GM19455 (cell line): ENCODE results near the gene PAMR1.
"Not testable (repeated sequence)": the region's sequence is repeated elsewhere in the genome, so short reads cannot be mapped to it uniquely, and the experiment has no call there.

ENCODE experiments used
- ATAC-seq: cut with Tn5 transposase; IDR thresholded peaks from one replicate; pipeline ENCODE4 v1.9.1; 2021; ENCODE audit not compliant: unreplicated experiment

The PAMR1 gene

GRCh38 chr11:35525501-35526175, at the start of gene PAMR1:
PAMR1 (minus strand) TSS chr11:35525616; CDS start chr11:35525585, 31 bp downstream.
- ATAC-seq = no peak

- no peak for ATAC-seq
These were observed 46.3 kb upstream of the PAMR1 start for GRCh38 chr11:35571696-35572095.

GRCh38 chr11:35567737-35568465, 42.5 kb upstream of the PAMR1 start:
- no peak for ATAC-seq

DNA sequence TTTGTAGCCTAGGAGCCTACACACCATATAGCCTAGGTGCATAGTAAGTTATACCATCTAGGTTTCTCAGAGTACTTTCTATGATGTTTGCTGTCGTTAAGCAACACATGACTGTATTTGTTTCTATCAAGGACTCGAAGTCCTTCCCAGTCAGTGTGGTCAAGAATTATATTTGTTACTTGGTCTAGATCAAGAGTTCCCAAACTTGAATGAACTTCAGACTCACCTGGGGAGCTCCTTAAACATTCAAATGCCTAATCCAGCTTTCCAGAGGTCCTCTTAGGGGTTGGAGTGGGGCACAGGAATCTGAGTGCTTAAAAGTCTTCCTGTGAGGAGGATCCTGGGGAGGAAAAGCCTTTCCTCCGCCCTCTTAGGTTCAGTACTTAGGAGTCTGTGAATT, 41.5 kb upstream of the PAMR1 start:
- ATAC-seq = no peak

- no peak for ATAC-seq
These were observed 40.8 kb upstream of the PAMR1 start for GRCh38 chr11:35566181-35566580.

DNA sequence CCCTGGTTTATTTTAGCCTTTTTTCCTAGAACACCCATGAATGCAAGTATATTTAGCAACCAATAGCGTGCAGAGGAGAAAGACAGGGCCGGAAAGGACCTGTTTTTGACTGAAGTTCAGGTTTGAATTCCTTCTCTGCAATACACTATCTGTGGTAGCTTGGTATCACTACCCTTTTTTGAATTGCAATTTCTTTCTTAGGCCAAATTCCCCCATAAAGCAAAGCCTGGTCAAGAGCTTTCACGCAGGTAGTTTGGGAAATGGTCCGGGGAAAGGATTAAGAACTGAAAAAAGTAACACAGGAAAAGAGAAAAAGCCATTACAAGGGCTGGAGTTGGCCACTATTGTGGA, 38.8 kb upstream of the PAMR1 start:
- ATAC-seq = no peak

DNA sequence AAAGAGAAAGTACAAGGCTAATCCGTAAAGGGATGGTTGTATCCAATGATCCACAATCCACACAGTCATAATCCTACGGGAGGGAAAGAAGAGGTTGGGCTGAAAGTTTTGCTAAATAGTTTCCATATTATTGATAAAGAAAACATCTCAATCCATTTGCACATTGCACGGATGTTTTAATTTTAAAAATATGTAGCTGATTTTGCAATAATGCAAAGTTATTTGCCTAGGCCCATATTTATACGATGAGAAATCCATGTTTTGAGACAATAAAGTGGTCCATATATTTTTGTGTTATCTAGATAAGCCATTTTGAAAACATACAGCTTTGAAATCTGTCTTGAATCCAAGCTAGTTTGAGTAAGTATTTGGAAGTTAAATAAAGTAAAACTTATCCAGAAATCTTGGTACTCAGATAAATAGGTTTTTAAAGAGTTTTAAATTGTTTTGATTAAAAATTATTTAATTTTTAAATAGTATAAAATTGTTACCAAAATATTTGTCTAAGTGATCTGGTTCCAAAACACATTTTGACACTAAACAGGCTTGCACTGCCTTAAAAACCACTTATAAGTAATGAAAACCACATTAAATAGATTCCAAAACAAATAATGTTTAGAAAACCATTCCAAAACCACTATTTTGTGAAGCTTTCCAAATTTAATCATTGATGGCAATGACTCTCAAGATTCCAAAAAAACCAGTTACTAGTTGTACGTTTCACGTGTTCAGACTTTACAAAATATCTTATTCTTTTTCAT, 38.2 kb upstream of the PAMR1 start:
- ATAC-seq = no peak

- no peak for ATAC-seq
These were observed 34.5 kb upstream of the PAMR1 start for GRCh38 chr11:35559949-35560348.

DNA sequence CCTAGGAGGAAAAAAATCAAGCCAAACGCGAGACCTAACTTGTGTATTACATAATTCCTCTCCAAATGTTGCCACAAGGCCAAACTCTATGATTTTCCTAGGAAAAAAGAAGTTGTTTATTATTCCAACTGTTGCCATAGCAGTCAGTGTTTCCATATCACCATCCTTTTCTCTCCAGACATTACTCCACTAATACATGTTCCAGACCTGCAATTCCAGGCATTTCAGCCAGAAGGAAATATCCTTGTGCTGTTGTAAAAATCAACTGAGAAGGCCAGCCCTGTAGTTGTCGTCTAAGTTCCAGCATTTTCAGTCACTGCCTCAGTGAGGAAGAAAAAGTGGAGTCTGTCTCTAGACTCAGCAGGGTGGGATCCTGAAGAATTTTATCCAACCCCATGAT, 33.1 kb upstream of the PAMR1 start:
- no peak for ATAC-seq

DNA sequence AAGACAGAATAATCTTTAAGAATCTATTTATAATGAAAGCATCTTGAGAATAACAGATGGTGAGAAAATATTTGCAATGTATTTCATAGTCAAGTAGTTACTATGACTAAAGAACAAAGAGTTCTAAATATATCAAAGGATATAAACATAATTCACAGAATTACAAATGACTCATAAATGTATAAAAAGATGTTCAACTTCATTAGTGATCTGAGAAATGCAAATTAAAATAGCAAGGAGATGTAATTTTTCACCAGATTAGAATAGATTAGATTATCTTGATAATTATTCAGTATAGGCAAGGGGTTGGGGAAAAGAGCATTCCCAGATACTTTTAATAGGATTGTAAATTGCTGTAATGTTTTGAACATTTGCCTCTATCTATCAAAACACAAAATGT, 30.1 kb upstream of the PAMR1 start:
- ATAC-seq = no peak

- ATAC-seq = no peak
These were observed 29.3 kb upstream of the PAMR1 start for GRCh38 chr11:35554491-35555437.

- no peak for ATAC-seq
These were observed 28.4 kb upstream of the PAMR1 start for GRCh38 chr11:35553831-35554230.

DNA sequence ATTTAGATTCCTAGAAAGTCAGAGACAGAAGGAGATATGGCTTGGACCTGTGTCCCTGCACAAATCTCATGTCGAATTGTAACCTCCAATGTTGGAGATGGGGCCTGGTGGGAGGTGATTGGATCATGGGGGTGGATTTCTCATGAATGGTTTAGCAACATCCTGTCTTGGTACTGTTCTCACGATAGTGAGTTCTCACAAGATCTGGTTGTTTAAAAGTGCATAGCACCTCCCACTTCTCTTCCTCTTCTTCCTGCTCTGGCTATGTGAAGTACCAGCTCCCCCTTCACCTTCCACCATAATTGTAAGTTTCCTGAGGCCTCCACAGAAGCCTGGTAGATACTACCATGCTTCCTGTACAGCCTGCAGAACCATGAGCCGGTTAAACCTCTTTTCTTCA, 27.6 kb upstream of the PAMR1 start:
- ATAC-seq = no peak

DNA sequence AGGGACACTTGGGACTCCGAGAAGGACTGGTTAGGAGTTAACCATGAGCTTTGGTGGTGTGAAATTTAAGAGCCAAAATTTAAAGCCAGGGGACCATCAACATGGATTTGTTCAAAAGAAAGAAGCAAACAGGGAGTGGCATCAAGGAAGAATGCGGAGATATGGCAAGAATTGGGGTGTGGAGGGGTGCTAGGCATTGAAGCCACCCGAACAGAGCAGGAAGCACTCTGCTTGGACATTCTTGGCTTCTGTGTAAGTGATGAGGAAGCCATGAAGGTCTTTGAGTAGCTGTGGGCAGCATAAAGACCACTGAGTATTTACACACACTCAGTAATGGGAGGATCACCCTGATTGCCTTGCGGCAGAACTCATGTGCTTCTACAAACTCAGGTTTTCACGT, 27.2 kb upstream of the PAMR1 start:
- no peak for ATAC-seq

DNA sequence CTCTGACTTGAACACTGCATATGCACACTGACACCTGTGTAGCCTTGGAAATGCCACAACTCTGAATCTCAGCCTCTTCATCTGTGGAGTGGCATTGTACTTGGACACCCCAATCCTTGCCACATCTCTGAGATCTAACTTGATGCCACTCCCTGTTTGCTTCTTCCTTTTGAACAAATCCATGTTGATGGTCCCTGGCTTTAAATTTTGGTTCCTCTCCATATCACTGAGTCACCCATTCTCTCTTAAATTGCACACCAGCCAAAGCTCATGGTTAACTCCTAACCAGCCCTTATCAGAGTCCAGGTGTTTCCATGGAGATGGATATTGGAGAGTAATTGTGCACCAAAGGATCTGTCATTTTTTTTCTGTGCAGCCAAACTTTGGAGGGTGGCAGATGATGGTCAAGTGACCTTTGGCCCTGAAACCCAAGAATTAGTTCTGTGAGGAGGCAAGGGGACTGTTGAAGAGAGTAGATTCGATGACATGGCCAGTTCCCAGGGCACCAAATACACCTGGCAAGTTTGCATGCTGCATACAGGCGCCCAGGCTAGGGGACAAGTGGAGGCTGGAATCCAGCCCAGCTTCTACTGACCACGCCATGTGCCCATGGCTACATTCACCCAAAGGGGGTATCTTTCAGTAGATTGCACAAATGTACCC, 25.1 kb upstream of the PAMR1 start:
- ATAC-seq = no peak

DNA sequence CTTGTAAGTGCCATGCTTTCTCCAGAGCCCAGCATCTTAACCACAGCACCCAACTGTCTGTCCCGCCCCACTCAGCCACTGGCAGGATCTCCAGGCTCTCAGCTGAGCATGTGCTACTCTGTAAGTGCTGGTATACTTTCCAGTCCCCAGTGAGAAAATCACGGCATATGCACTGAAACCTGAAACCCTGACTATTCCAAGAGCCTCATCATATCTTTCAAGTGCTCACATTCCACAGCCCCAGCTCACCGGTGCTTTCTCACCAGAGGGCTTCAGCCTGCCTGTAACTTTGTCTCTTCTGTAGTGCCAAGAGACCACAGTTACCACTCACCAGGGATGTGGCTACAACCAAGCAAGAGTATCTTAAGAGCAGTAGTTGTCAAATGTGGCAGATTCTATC, 24.4 kb upstream of the PAMR1 start:
- no peak for ATAC-seq

- ATAC-seq = no peak
These were observed 23.6 kb upstream of the PAMR1 start for GRCh38 chr11:35548925-35549561.

DNA sequence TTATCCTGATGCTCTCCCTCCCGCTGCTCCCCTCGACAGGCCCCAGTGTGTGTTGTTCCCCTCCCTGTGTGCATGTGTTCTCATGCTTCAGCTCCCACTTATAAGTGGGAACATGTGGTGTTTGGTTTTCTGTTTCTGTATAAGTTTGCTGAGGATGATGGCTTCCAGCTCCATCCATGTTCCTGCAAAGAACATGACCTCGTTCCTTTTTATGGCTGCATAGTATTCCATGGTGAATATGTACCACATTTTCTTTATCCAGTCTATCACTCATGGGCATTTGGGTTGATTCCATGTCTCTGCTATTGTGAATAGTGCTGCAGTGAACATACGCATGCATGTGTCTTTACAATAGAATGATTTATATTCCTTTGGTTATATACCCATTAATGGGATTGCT, 22.6 kb upstream of the PAMR1 start:
- not testable (repeated sequence) for ATAC-seq

DNA sequence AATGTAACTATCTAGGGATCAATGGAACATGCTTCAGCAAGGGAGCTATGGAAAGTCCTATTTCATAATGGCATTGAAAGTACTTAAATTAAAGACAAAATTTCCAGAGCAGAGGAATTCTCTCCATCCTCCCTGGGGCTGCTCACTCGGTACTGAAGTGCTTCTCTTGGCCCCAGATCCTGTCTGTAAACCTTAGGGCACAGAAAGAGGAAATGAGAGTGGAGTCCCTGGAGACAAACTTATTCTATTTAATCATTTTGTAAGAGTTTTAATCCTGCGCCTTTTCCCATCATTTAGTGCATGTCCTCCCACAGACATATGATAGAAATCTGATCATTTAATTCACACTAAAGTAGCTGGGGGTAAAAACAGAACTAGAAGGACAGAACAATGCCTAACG, 20.9 kb upstream of the PAMR1 start:
- ATAC-seq = no peak

- no peak for ATAC-seq
These were observed 20.1 kb upstream of the PAMR1 start for GRCh38 chr11:35545391-35546003.
